Kidney epithelial cell (primary cell): ENCODE results near the gene LEP. TPM values are rescaled to one million over a fixed set of nuclear protein-coding genes. Genes with fewer than 3 reads are reported as not detected.

Experiments
- DNase-seq: peaks from one replicate; pipeline ENCODE4 v3.0.0-alpha.2; 2010; ENCODE audit warnings: low read depth
- H3K27me3 ChIP-seq: 2 replicates; pipeline ENCODE4 v1.6.0; 2011; ENCODE audit warnings: low read length; ENCODE audit not compliant: control insufficient read depth, insufficient read depth
- H3K36me3 ChIP-seq: 2 replicates; pipeline ENCODE4 v1.5.1; 2011; ENCODE audit warnings: low read length; ENCODE audit not compliant: control insufficient read depth, insufficient read depth
- H3K4me3 ChIP-seq: 2 replicates; pipeline ENCODE4 v1.5.1; 2011; ENCODE audit warnings: low read depth, mild to moderate bottlenecking, control low read depth, low read length
- total RNA-seq: library from RNA; depleted of rRNA; stranded (reverse); fragments of >200 nt; gene quantifications from 2 replicates; pipeline ENCODE4 v1.2.3, GENCODE V29; 2015
- TF ChIP-seq, protein P1 (sequence below): IDR thresholded peaks from 2 replicates; pipeline ENCODE4 v1.5.1; 2011; ENCODE audit warnings: mild to moderate bottlenecking, moderate library complexity, low read length, control low read depth, inconsistent platforms; ENCODE audit not compliant: insufficient read depth, poor library complexity, severe bottlenecking

LEP gene
- total RNA-seq, 1 donor from 2014 or later, result not detected

DNA sequence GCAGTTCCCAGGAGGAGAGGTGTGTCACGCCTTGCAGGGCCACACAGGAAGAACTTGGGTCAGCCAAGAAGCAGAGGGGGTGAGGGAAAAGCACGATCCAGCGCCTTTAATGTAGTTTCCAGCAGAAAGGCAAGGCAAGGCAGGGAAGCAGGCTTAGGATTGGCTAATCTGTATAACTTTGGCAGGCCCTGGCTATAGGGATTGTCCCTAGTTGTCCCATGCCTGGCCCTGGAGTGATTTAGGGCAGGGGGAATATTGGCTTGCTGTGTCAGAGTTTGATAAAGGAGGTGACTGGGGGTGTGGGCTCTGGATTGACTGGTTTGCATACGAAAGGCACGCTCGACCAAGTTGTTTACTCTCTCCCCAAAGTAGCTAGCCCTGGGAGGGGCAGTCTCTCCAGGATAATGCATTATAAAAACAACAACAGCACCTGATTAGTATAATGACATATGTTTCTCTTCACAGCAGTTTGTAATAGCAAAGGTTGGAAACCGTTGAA, 58.1 kb downstream of the LEP start:
- Histone ChIP-seq H3K27me3 (no peaks in the 10 kb centered on the region), H3K4me3 (no peak overlapping the region), H3K36me3 (no peaks in the 10 kb centered on the region)
- DNase-seq, result no peak
- TF ChIP-seq, protein P1, sequence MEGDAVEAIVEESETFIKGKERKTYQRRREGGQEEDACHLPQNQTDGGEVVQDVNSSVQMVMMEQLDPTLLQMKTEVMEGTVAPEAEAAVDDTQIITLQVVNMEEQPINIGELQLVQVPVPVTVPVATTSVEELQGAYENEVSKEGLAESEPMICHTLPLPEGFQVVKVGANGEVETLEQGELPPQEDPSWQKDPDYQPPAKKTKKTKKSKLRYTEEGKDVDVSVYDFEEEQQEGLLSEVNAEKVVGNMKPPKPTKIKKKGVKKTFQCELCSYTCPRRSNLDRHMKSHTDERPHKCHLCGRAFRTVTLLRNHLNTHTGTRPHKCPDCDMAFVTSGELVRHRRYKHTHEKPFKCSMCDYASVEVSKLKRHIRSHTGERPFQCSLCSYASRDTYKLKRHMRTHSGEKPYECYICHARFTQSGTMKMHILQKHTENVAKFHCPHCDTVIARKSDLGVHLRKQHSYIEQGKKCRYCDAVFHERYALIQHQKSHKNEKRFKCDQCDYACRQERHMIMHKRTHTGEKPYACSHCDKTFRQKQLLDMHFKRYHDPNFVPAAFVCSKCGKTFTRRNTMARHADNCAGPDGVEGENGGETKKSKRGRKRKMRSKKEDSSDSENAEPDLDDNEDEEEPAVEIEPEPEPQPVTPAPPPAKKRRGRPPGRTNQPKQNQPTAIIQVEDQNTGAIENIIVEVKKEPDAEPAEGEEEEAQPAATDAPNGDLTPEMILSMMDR, result no peak

- DNase-seq, result no peak
- TF ChIP-seq, protein P1, result no peak
- Histone ChIP-seq H3K4me3 (no peak overlapping the region), H3K36me3 (no peaks in the 10 kb centered on the region), H3K27me3 (no peaks in the 10 kb centered on the region)
Observed at GRCh38 chr7:128302139-128302538, 61.1 kb downstream of the LEP start.

- TF ChIP-seq, protein P1, result no peak
- Histone ChIP-seq H3K36me3 (no peaks in the 10 kb centered on the region), H3K4me3 (no peak overlapping the region), H3K27me3 (no peaks in the 10 kb centered on the region)
- no peak for DNase-seq
Observed at GRCh38 chr7:128303133-128303532, 62.1 kb downstream of the LEP start.

DNA sequence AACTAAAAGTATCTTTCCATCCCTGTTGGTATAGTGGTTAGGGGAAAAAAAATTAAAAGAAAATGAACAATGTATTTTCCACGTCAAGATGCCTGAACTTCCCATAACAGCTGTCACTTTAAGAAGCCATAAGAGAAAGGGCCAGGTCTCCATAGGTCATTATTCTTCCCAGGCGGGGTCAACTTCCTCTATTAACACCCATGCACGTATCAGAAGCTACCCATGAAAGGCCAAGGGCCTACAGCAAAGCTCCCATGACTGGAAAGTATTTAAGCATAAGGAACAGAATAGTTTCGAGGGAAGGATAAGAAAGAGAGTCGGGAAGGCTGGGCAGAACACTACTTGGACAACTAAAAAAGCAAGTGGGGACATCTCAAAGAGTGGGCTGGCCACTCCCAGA, 62.6 kb downstream of the LEP start:
- H3K4me3 ChIP-seq, result no peak overlapping the region
- no peak for DNase-seq
- TF ChIP-seq, protein P1, result no peak
- H3K27me3 ChIP-seq, result no peaks in the 10 kb centered on the region
- no peaks in the 10 kb centered on the region for H3K36me3 ChIP-seq

DNA sequence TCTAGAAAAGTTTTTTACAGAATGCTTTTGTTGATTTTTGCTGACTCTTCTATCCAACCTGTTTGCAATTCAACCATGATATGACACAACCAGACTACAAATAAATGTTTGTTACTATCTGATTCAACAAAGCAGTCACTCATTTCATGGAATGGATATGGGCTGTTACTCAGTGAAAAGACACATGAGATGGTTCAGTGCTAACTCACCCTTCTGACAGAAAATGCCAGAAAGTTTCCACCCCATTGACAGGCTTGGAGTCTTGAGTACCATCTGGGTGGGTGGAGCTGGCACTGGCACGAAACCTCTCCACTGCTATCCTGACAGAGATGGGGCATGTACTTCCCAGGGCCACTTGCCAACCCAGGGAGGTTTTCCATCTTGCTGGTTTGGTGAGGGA, 63.1 kb downstream of the LEP start:
- no peak for DNase-seq
- H3K27me3 ChIP-seq, result no peaks in the 10 kb centered on the region
- H3K4me3 ChIP-seq, result no peak overlapping the region
- TF ChIP-seq, protein P1, result no peak
- H3K36me3 ChIP-seq, result no peaks in the 10 kb centered on the region

GRCh38 chr7:128307061-128307460, 66.0 kb downstream of the LEP start:
- DNase-seq, result no peak
- Histone ChIP-seq H3K36me3 (peaks cover 1% of the 10 kb centered on the region), H3K4me3 (no peak overlapping the region), H3K27me3 (no peaks in the 10 kb centered on the region)
- TF ChIP-seq, protein P1, result no peak
